ENCODE measurements around the gene PDZRN4. TPM values are rescaled to one million over a fixed set of nuclear protein-coding genes. Genes with fewer than 3 reads are reported as not detected.

The PDZRN4 gene
- total RNA-seq, 1 experiment from 2014 or later, result not detected

DNA sequence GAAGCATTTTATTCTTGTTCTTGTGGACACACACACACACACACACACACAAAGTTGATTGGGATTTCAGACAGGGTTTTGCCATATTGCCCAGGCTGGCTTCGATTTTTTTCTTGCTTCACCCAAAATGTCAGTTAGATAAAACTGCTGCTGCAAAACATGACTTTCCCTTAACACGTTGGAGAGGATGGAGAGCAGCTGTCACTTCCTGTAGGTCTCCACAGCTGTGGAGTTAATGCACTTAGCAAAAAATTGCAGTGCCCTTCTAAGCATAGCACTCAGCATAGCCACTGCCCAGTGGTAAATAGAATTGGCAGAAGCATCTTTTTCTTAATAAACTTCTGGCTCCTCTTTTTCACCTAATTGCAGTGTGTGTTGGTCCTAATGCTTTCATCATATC is 54.5 kb downstream of the PDZRN4 start:
- Mint-ChIP-seq H3K27me3 (ENCODE audit: insufficient read depth, unreplicated experiment) (peaks cover 4% of the 10 kb centered on the region), H3K4me1 (ENCODE audit: low read depth, unreplicated experiment) (no peaks in the 10 kb centered on the region), H3K4me3 (ENCODE audit: unreplicated experiment) (no peak overlapping the region), H3K9me3 (ENCODE audit: unreplicated experiment) (no peaks in the 10 kb centered on the region), H3K36me3 (ENCODE audit: insufficient read depth, unreplicated experiment) (no peaks in the 10 kb centered on the region), H3K27ac (ENCODE audit: unreplicated experiment) (no peak overlapping the region)
- POLR2A ChIA-PET, result no interaction called here
- BruUV-seq (replicated peaks), result no TSS peak
- Histone ChIP-seq H3K36me3 (ENCODE audit: control insufficient read depth, insufficient read depth, low read length) (no peaks in the 10 kb centered on the region), H3K27me3 (replicated peaks; ENCODE audit: control insufficient read depth, insufficient read depth, low read length) (no peaks in the 10 kb centered on the region), H3K4me1 (no peaks in the 10 kb centered on the region), H3K4me3 (ENCODE audit: low read depth, low read length) (no peak overlapping the region), H3K9me3 (no peaks in the 10 kb centered on the region)
- intact Hi-C loops (cut with micrococcal nuclease; ENCODE audit: unreplicated experiment), result loop anchor here (2.0 kb wide), 1 partner anchor 20 kb away; no protein-coding TSS in a partner anchor
- DNase-seq, result no peak
- TF ChIP-seq, protein P1, sequence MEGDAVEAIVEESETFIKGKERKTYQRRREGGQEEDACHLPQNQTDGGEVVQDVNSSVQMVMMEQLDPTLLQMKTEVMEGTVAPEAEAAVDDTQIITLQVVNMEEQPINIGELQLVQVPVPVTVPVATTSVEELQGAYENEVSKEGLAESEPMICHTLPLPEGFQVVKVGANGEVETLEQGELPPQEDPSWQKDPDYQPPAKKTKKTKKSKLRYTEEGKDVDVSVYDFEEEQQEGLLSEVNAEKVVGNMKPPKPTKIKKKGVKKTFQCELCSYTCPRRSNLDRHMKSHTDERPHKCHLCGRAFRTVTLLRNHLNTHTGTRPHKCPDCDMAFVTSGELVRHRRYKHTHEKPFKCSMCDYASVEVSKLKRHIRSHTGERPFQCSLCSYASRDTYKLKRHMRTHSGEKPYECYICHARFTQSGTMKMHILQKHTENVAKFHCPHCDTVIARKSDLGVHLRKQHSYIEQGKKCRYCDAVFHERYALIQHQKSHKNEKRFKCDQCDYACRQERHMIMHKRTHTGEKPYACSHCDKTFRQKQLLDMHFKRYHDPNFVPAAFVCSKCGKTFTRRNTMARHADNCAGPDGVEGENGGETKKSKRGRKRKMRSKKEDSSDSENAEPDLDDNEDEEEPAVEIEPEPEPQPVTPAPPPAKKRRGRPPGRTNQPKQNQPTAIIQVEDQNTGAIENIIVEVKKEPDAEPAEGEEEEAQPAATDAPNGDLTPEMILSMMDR (IDR thresholded peaks at IDR 0.05; ENCODE audit: insufficient read depth in 1 of 2, low read depth in 1 of 2, low read length in 1 of 2, severe bottlenecking in 1 of 2, unreplicated experiment in 1 of 2), result no peak
- CTCF ChIA-PET, result no interaction called here

DNA sequence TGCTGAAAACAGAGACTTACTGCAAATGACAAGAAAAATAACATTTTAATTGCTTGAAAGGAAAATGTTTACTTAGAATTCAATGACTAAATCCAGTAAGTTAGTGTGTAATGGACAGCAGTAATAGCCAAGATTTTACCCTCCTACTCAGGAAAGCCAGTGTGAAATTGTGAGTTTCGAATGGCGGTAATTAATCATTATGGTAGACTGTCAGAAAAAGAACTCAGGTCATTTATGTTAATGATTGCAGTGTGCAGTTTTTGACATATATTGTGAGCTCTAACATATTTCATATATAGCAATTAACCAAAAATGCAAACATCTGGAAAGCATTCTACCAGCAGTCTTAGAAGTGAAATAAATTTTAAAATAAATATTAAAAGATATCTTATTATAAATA is 60.3 kb downstream of the PDZRN4 start:
- no peak overlapping the region for H3K27ac Mint-ChIP-seq (ENCODE audit: unreplicated experiment)
- H3K27me3 Mint-ChIP-seq (ENCODE audit: insufficient read depth, unreplicated experiment), result peaks cover 7% of the 10 kb centered on the region
- no peaks in the 10 kb centered on the region for H3K36me3 ChIP-seq (ENCODE audit: control insufficient read depth, insufficient read depth, low read length)
- no peaks in the 10 kb centered on the region for H3K4me1 ChIP-seq
- no peaks in the 10 kb centered on the region for H3K9me3 Mint-ChIP-seq (ENCODE audit: unreplicated experiment)
- no peak overlapping the region for H3K4me3 Mint-ChIP-seq (ENCODE audit: unreplicated experiment)
- no peak overlapping the region for H3K4me3 ChIP-seq (ENCODE audit: low read depth, low read length)
- BruUV-seq (replicated peaks), result no TSS peak
- intact Hi-C loops (cut with micrococcal nuclease; ENCODE audit: unreplicated experiment), result no loop called here
- no peaks in the 10 kb centered on the region for H3K27me3 ChIP-seq (replicated peaks; ENCODE audit: control insufficient read depth, insufficient read depth, low read length)
- no peaks in the 10 kb centered on the region for H3K36me3 Mint-ChIP-seq (ENCODE audit: insufficient read depth, unreplicated experiment)
- POLR2A ChIA-PET, result no interaction called here
- no peak for DNase-seq
- H3K4me1 Mint-ChIP-seq (ENCODE audit: low read depth, unreplicated experiment), result no peaks in the 10 kb centered on the region
- TF ChIP-seq, protein P1 (IDR thresholded peaks at IDR 0.05; ENCODE audit: insufficient read depth in 1 of 2, low read depth in 1 of 2, low read length in 1 of 2, severe bottlenecking in 1 of 2, unreplicated experiment in 1 of 2), result no peak
- CTCF ChIA-PET, result no interaction called here
- no peaks in the 10 kb centered on the region for H3K9me3 ChIP-seq

DNA sequence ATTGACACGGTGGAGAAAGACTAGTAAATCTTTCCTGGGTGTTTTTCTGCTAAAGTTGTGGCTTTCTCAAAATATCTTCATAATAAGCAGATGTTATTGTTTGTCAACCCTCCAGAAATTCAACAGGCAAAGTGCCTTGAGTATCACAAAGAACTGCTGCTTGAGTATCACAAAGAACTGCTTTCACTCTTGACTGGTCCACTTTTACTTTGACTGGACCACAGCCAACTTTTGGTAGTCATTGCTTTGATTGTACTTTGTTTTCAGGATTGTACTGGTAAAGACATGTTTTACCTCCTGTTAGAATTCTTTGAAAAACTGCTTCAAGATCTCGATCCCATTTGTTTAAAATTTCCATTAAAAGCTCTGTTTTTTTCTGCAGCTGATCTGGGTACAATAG is 62.6 kb downstream of the PDZRN4 start:
- Histone ChIP-seq H3K27me3 (replicated peaks; ENCODE audit: control insufficient read depth, insufficient read depth, low read length) (no peaks in the 10 kb centered on the region), H3K4me1 (no peaks in the 10 kb centered on the region), H3K4me3 (ENCODE audit: low read depth, low read length) (no peak overlapping the region), H3K9me3 (no peaks in the 10 kb centered on the region), H3K36me3 (ENCODE audit: control insufficient read depth, insufficient read depth, low read length) (no peaks in the 10 kb centered on the region)
- Mint-ChIP-seq H3K27ac (ENCODE audit: unreplicated experiment) (no peak overlapping the region), H3K9me3 (ENCODE audit: unreplicated experiment) (no peaks in the 10 kb centered on the region), H3K27me3 (ENCODE audit: insufficient read depth, unreplicated experiment) (peaks cover 4% of the 10 kb centered on the region), H3K4me3 (ENCODE audit: unreplicated experiment) (no peak overlapping the region), H3K4me1 (ENCODE audit: low read depth, unreplicated experiment) (no peaks in the 10 kb centered on the region), H3K36me3 (ENCODE audit: insufficient read depth, unreplicated experiment) (no peaks in the 10 kb centered on the region)
- CTCF ChIA-PET, result no interaction called here
- TF ChIP-seq, protein P1 (IDR thresholded peaks at IDR 0.05; ENCODE audit: insufficient read depth in 1 of 2, low read depth in 1 of 2, low read length in 1 of 2, severe bottlenecking in 1 of 2, unreplicated experiment in 1 of 2), result no peak
- BruUV-seq (replicated peaks), result no TSS peak
- intact Hi-C loops (cut with micrococcal nuclease; ENCODE audit: unreplicated experiment), result no loop called here
- DNase-seq, result no peak
- POLR2A ChIA-PET, result no interaction called here

Measured in Caco-2 (cell line).